Stimulated activated CD4-positive, alpha-beta T cell treated with anti-CD3 and anti-CD28 coated beads, Interleukin-1b, Interleukin-23, amount 100 ng/mL, for 4 hours (primary cell): ENCODE results near the gene ADIPOR2.
A peak's percentile ranks its signal among the peaks of the same experiment; 100 is the strongest.

ENCODE experiments used
- DNase-seq, 2 donors: peaks; one replicate each; pipeline ENCODE4 v3.0.0-alpha.2; 2020; ENCODE audit warnings: low read depth in 2 of 2

Gene ADIPOR2

GRCh38 chr12:1773937-1774655 is 83.2 kb downstream of the ADIPOR2 start:
- DNase-seq, result no peak

GRCh38 chr12:1776170-1776921 is 85.5 kb downstream of the ADIPOR2 start:
- DNase-seq, result no peak

- DNase-seq, result no peak
These were observed 86.9 kb downstream of the ADIPOR2 start for GRCh38 chr12:1777798-1778197.

GRCh38 chr12:1778911-1779310 is 88.0 kb downstream of the ADIPOR2 start:
- no peak for DNase-seq

GRCh38 chr12:1779783-1780182 is 88.9 kb downstream of the ADIPOR2 start:
- no peak for DNase-seq

GRCh38 chr12:1781772-1782171 is 90.9 kb downstream of the ADIPOR2 start:
- DNase-seq, result no peak

GRCh38 chr12:1782215-1782614 is 91.3 kb downstream of the ADIPOR2 start:
- no peak for DNase-seq

- DNase-seq, result no peak
These were observed 96.8 kb downstream of the ADIPOR2 start for GRCh38 chr12:1787714-1788113.

- no peak for DNase-seq
These were observed 99.6 kb downstream of the ADIPOR2 start for GRCh38 chr12:1790444-1790843.

- DNase-seq, result peak; percentile 43 to 60
These were observed 100.4 kb downstream of the ADIPOR2 start for GRCh38 chr12:1791104-1791841.

GRCh38 chr12:1792406-1792805 is 101.5 kb downstream of the ADIPOR2 start:
- no peak for DNase-seq

GRCh38 chr12:1793426-1794210 is 102.7 kb downstream of the ADIPOR2 start:
- DNase-seq, result no peak

- DNase-seq, result no peak
These were observed 103.7 kb downstream of the ADIPOR2 start for GRCh38 chr12:1794440-1795090.

GRCh38 chr12:1795221-1795784 is 104.4 kb downstream of the ADIPOR2 start:
- DNase-seq, result no peak

GRCh38 chr12:1795785-1796514 is 105.1 kb downstream of the ADIPOR2 start:
- DNase-seq, result peak; percentile 92 to 93

- no peak for DNase-seq
These were observed 105.7 kb downstream of the ADIPOR2 start for GRCh38 chr12:1796515-1797010.

GRCh38 chr12:1797011-1797901 is 106.4 kb downstream of the ADIPOR2 start:
- peak; percentile 34 to 58 for DNase-seq

- no peak for DNase-seq
These were observed 107.2 kb downstream of the ADIPOR2 start for GRCh38 chr12:1797991-1798640.
